Measurements from ENCODE around the gene RBM24. TPM values are rescaled to one million over a fixed set of nuclear protein-coding genes. Genes with fewer than 3 reads are reported as not detected.

RBM24 gene
- total RNA-seq, 1 donor from 2014 or later, result 1.2 TPM

GRCh38 chr6:17268114-17268513 is 13.0 kb upstream of the RBM24 start:
- DNase-seq, result no peak

GRCh38 chr6:17269840-17270239 is 11.3 kb upstream of the RBM24 start:
- Histone ChIP-seq H3K27ac (no peak overlapping the region), H3K4me1 (no peaks in the 10 kb centered on the region), H3K27me3 (ENCODE audit: low read depth) (no peaks in the 10 kb centered on the region), H3K36me3 (no peaks in the 10 kb centered on the region), H3K4me3 (no peak overlapping the region), H3K9me3 (no peaks in the 10 kb centered on the region)
- intact Hi-C loops (cut with DNase I), result no loop called here
- ATAC-seq (no peak), DNase-seq (no peak)
- TF ChIP-seq CTCF (IDR thresholded peaks at IDR 0.05), result no peak

More at GRCh38 chr6:17268114-17268513, 13.0 kb upstream of the RBM24 start:
- H3K27ac ChIP-seq, result no peak overlapping the region
- no peak for TF ChIP-seq CTCF (IDR thresholded peaks at IDR 0.05)
- H3K4me1 ChIP-seq, result no peaks in the 10 kb centered on the region
- H3K27me3 ChIP-seq (ENCODE audit: low read depth), result no peaks in the 10 kb centered on the region
- ATAC-seq, result no peak
- no peaks in the 10 kb centered on the region for H3K36me3 ChIP-seq
- no peaks in the 10 kb centered on the region for H3K9me3 ChIP-seq
- intact Hi-C loops (cut with DNase I), result no loop called here
- H3K4me3 ChIP-seq, result no peak overlapping the region

GRCh38 chr6:17271628-17272027 is 9.5 kb upstream of the RBM24 start:
- Histone ChIP-seq H3K27me3 (ENCODE audit: low read depth) (no peaks in the 10 kb centered on the region), H3K36me3 (no peaks in the 10 kb centered on the region), H3K27ac (no peak overlapping the region), H3K4me3 (no peak overlapping the region), H3K9me3 (no peaks in the 10 kb centered on the region), H3K4me1 (no peaks in the 10 kb centered on the region)
- DNase-seq (no peak), ATAC-seq (no peak)
- intact Hi-C loops (cut with DNase I), result no loop called here
- no peak for TF ChIP-seq CTCF (IDR thresholded peaks at IDR 0.05)

DNA sequence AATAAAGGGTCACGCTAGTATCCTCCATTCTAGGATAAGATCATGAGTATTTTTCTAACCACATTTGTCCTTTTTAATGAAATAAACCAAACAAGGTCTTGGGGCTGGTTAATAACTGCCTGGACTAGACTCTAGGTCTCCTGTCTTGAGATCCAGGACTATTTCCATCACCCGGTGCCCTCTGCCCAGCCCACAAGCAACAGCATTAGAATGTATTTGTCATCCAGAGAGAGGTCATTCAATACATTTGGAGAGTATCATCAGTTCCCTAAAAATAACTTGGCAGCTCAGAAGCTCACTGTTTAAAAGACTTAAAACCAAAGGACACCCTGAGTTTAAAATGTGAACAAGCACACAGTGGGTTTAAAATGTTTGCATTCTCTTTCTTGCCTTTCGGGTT is 4.4 kb upstream of the RBM24 start:
- H3K27me3 ChIP-seq (ENCODE audit: low read depth), result peaks cover 12% of the 10 kb centered on the region
- no peak overlapping the region for H3K27ac ChIP-seq
- H3K36me3 ChIP-seq, result no peaks in the 10 kb centered on the region
- ATAC-seq (no peak), DNase-seq (no peak)
- no peak for TF ChIP-seq CTCF (IDR thresholded peaks at IDR 0.05)
- H3K9me3 ChIP-seq, result no peaks in the 10 kb centered on the region
- H3K4me1 ChIP-seq, result peaks cover 4% of the 10 kb centered on the region
- H3K4me3 ChIP-seq, result no peak overlapping the region
- intact Hi-C loops (cut with DNase I), result no loop called here

DNA sequence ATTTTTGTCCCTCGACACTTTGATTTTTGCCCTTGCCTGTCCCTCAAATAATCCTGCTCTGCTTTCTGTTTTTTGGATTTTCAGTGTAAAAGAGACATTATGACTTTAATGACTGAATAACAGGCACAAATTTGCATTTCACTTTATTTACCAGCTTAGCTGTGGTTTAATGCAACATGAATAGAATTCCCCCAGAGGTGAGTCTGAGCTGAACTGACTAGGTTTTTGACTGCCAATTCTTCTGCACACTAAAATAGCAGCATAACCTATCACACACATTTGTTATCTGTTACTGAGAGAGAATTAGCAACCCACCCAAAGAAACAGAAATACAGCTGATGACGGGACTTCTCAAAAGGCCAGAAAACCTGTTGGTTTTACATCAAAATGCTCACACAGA is 3.9 kb upstream of the RBM24 start:
- Histone ChIP-seq H3K4me3 (no peak overlapping the region), H3K9me3 (no peaks in the 10 kb centered on the region), H3K27me3 (ENCODE audit: low read depth) (peaks cover 12% of the 10 kb centered on the region), H3K36me3 (no peaks in the 10 kb centered on the region), H3K27ac (no peak overlapping the region), H3K4me1 (peaks cover 9% of the 10 kb centered on the region)
- no peak for TF ChIP-seq CTCF (IDR thresholded peaks at IDR 0.05)
- DNase-seq, result no peak
- no peak for ATAC-seq
- intact Hi-C loops (cut with DNase I), result no loop called here
